Measurements from ENCODE around the gene AOPEP.

DNA sequence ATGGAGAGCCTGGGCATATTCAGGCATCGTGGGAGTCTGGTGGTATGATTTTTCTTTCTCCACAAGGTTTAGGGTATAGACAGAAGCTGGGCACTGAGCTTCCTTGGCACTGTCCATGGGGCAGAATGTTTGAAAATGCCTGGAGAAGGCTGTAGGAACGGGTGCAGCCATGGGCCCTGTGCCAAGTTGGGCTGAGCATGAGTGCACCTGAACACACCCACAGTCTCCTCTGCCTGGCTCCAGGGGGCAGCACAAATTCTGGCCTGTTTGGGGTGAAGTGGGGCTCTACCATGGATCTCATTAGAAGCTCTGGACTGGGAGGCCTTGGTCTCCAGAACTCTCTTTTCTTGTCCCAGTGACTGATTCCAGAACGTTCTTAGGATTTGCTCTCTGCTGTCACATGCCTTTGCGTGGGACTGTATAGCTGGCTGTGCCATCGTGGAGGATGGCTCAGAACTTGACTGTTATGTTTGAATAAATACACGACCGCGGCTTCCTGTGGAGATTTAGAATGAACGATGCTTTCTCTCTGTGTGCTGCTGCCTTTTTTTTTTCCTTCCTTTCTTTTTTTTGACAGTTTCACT, 361.3 kb downstream of the AOPEP start:
- TF ChIP-seq EZH2 (IDR thresholded peaks at IDR 0.05; ENCODE audit: low read length, missing control alignments) (no peak), CTCF (conservative IDR thresholded peaks at IDR 0.05 in 1 of 2, IDR thresholded peaks at IDR 0.05 in 1 of 2; ENCODE audit: low read depth in 1 of 2, low read length in 2 of 2) (peak in 1 of 2 donors; percentile 11)
